ENCODE results near the gene SLC2A5.

The SLC2A5 gene, protein sequence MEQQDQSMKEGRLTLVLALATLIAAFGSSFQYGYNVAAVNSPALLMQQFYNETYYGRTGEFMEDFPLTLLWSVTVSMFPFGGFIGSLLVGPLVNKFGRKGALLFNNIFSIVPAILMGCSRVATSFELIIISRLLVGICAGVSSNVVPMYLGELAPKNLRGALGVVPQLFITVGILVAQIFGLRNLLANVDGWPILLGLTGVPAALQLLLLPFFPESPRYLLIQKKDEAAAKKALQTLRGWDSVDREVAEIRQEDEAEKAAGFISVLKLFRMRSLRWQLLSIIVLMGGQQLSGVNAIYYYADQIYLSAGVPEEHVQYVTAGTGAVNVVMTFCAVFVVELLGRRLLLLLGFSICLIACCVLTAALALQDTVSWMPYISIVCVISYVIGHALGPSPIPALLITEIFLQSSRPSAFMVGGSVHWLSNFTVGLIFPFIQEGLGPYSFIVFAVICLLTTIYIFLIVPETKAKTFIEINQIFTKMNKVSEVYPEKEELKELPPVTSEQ

GRCh38 chr1:9069326-9070100, at the start of gene SLC2A5:
SLC2A5 (minus strand) TSS chr1:9069635; CDS start chr1:9069536, 99 bp downstream.
- in situ Hi-C loops (cut with MboI; ENCODE audit: low sequenced_read_pairs), result no loop called here

DNA sequence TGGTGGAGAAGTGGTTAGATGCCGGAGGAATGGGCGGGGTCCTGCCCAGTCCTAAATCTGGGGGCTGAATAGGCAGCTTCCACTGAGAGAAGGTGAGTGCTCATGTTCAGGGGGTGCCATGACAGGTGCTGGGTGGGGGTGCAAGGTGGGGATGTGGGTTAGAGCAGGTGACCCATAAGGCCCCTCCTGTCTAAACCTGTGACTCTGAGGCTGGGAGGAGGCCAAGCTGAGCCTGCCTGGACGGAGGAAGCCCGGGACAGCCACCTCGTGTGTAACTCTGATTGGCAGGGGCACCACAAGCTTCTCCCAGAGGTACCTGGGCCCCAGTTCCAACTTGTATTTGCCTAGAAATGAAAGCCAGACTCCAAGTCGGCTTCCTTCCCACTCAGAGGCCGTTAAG, 48.8 kb upstream of the SLC2A5 start:
- in situ Hi-C loops (cut with MboI; ENCODE audit: low sequenced_read_pairs), result loop anchor here (10.0 to 25.0 kb wide), 2 partner anchors 77 to 369 kb away; no protein-coding TSS in a partner anchor

GRCh38 chr1:9115351-9116205, 46.1 kb upstream of the SLC2A5 start:
- in situ Hi-C loops (cut with MboI; ENCODE audit: low sequenced_read_pairs), result loop anchor here (10.0 to 25.0 kb wide), 2 partner anchors 79 to 372 kb away; no protein-coding TSS in a partner anchor

- in situ Hi-C loops (cut with MboI; ENCODE audit: low sequenced_read_pairs), result loop anchor here (10.0 to 25.0 kb wide), 2 partner anchors 82 to 374 kb away; no protein-coding TSS in a partner anchor
Observed at GRCh38 chr1:9112961-9113880, 43.8 kb upstream of the SLC2A5 start.

GRCh38 chr1:9111957-9112356, 42.5 kb upstream of the SLC2A5 start:
- in situ Hi-C loops (cut with MboI; ENCODE audit: low sequenced_read_pairs), result loop anchor here (10.0 to 25.0 kb wide), 2 partner anchors 83 to 375 kb away; no protein-coding TSS in a partner anchor

GRCh38 chr1:9111357-9111691, 41.9 kb upstream of the SLC2A5 start:
- in situ Hi-C loops (cut with MboI; ENCODE audit: low sequenced_read_pairs), result loop anchor here (10.0 to 25.0 kb wide), 2 partner anchors 83 to 376 kb away; no protein-coding TSS in a partner anchor

DNA sequence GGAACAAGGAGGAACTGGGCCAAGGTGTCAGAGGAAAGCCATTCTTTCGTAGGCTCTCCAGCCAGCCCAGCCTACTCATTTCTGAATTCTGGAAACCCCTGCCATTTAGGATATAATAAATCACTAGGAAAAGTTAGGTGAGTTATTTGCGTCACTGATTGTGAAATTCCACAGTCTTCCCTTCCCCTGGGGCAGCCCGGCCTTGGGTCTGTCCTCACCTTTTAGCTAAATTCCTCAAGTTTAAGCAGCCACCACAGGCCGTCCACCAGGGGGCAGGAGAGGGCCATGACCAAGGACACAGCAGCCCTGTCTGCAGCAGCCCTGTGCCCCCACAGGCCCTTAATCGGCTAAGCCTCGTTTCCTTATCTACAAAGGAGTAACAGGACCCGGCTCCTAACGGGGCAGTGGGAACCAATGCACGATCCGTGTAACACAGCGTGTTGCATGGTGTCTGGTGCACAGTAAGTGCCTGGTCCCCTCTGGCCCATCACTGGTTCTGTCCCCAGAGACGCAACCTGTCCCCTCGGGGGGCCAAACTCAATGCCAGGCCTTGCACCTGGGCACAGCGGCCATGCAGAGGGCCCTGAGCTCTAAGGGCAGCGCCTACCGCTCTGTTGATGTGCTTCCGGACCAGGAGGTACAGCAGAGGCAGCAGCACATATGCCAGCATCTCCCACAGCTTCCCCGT, 41.4 kb upstream of the SLC2A5 start:
- in situ Hi-C loops (cut with MboI; ENCODE audit: low sequenced_read_pairs), result loop anchor here (10.0 to 25.0 kb wide), 2 partner anchors 84 to 376 kb away; no protein-coding TSS in a partner anchor

DNA sequence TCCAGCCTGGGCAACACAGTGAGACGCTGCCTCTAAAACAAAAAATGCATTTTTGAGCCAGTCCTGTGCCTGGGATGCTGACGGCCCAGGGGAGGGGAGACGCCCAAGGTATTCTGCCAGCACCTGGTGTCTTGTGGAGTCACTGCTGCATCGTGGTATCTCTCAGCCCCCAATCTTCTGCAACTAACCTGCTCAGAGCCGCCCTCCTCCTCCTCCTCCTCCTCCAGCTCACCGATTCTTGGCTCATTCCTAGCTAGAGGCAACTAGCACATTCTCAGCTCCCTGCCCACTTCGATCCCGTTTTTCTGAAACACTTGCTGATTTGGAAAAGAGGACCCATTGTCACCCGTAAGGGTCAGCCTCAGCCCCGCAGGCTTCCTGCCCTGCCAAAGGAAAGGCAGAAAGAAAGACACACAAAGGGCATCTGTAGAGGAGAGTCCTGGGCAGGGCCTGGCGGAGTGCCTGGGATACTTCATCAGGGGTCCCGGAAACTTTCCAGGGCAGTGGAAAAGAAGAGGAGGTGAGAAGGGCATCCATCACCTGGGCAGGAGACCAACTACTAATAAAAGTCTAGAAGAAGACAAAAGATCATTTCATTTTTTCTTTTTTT, 38.7 kb upstream of the SLC2A5 start:
- in situ Hi-C loops (cut with MboI; ENCODE audit: low sequenced_read_pairs), result loop anchor here (25.0 kb wide), 1 partner anchor 379 kb away; no protein-coding TSS in a partner anchor

GRCh38 chr1:9107136-9107535, 37.7 kb upstream of the SLC2A5 start:
- in situ Hi-C loops (cut with MboI; ENCODE audit: low sequenced_read_pairs), result loop anchor here (25.0 kb wide), 1 partner anchor 380 kb away; no protein-coding TSS in a partner anchor

- in situ Hi-C loops (cut with MboI; ENCODE audit: low sequenced_read_pairs), result loop anchor here (25.0 kb wide), 1 partner anchor 381 kb away; no protein-coding TSS in a partner anchor
Observed at GRCh38 chr1:9106286-9106685, 36.9 kb upstream of the SLC2A5 start.

DNA sequence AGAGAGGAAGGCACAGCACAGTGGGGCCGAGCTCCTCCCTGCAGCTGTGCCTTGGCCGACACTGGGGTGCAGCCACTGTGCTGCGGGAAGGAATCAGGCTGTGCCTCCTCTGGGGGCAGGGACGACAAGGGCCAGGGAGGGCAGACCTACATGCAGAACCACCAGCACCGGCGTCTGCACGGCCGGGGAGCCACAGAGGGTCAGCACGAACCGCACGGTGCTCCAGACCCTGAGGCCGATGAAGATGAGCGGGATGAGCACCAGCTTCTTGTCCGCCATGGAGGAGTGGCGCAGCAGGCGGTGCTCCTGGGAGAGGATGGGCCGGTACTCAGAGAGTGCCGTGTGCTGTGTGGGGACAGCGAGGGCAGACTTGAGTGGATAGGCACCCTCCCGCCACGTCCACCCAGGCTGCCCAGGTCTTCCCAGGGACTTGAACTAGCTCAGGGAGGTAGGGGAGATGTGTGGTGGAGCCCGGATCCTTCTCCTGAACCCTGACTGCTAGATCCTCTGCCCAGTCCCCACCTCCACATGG, 36.0 kb upstream of the SLC2A5 start:
- in situ Hi-C loops (cut with MboI; ENCODE audit: low sequenced_read_pairs), result loop anchor here (25.0 kb wide), 1 partner anchor 382 kb away; no protein-coding TSS in a partner anchor

- in situ Hi-C loops (cut with MboI; ENCODE audit: low sequenced_read_pairs), result loop anchor here (25.0 kb wide), 1 partner anchor 386 kb away; no protein-coding TSS in a partner anchor
Observed at GRCh38 chr1:9101510-9102146, 32.2 kb upstream of the SLC2A5 start.

DNA sequence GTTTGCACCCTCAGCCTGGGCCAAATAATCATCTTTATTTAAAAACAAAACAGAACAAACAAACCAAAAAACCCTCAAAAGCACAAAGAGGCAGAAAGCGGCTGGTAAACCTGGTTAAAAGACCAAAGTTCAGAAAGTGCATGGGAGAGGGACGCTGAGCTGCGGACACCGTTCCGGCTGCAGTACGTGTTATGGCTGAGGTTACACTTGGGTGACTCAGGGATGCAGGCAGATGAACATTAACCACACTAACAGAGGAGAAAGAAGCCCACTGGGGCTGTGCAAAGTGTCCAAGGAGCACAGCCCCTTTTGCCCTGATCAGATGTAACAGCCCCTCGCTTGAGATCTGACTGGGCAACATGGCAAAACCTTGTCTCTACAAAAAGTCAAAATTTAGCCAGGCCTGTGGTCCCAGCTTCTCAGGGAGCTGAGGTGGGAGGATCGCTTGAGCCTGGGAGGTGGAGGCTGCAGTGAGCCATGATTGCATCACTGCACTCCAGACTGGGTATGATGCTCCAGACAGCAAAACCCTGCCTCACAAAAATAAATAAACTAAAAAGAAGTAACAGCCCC, 31.1 kb upstream of the SLC2A5 start:
- in situ Hi-C loops (cut with MboI; ENCODE audit: low sequenced_read_pairs), result loop anchor here (25.0 kb wide), 1 partner anchor 387 kb away; no protein-coding TSS in a partner anchor

DNA sequence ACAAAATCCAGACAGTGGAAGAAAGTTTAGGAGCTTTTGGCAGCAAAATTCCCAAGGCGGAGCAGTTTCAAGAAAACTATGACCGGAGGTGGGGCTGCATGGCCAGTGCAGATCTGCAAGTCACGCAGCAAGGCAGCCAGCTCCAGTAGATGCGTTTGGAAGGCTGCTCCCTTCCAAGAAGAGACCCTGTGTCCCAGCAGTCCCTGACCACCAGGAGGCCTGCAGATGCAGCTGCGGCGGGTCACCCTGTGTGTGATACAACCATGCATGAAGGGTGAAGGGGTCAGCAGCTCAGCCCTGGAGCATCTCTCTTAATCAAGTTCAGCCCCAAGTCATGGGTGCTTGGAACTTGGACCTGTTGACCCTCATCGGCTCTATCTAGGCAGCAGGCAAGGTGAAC, 30.1 kb upstream of the SLC2A5 start:
- in situ Hi-C loops (cut with MboI; ENCODE audit: low sequenced_read_pairs), result no loop called here

- in situ Hi-C loops (cut with MboI; ENCODE audit: low sequenced_read_pairs), result no loop called here
Observed at GRCh38 chr1:9097947-9098705, 28.7 kb upstream of the SLC2A5 start.

DNA sequence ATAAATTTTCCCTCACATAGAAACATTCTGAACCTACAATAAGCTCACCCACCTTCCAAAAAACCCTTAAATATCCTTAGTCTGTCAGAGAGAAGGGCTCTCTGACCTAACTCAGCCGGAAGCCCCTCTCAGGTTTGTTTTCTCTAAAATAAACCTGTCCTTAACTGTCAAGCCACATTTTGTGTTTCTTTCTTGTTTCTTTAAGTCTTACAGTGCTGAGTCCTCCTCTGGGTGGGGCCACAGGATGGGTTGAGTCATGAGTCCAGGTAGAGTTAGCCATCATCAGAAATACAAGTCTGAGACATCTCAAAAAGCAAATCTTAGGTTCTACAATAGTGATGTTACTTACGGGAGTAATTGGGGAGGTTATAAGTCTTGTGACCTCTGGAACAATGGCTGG, 26.4 kb upstream of the SLC2A5 start:
- in situ Hi-C loops (cut with MboI; ENCODE audit: low sequenced_read_pairs), result no loop called here

All from HL-60/S4 treated with phorbol 12-myristate 13-acetate at 8.2 ng/mL for 4 days and 3 days (cell line).